Mononuclear cell (primary cell): Measurements from ENCODE around the gene MACO1. TPM values are rescaled to one million over a fixed set of nuclear protein-coding genes. Genes with fewer than 3 reads are reported as not detected.
"Not testable (repeated sequence)": the region's sequence is repeated elsewhere in the genome, so short reads cannot be mapped to it uniquely, and the experiment has no call there.

Experiments used
- H3K27me3 ChIP-seq: 2 replicates; pipeline ENCODE4 v1.6.0; 2011; ENCODE audit warnings: low read length, control low read depth; ENCODE audit not compliant: insufficient read depth
- H3K4me1 ChIP-seq: 2 replicates; pipeline ENCODE4 v1.5.1; 2011; ENCODE audit warnings: mild to moderate bottlenecking, low read length, control low read depth; ENCODE audit not compliant: insufficient read depth
- H3K4me3 ChIP-seq: 2 replicates; pipeline ENCODE4 v1.5.1; 2011; ENCODE audit warnings: mild to moderate bottlenecking, low read length, moderate library complexity
- H3K9me3 ChIP-seq: 2 replicates; pipeline ENCODE4 v1.5.1; 2011; ENCODE audit warnings: low read depth, mild to moderate bottlenecking, control low read depth, low read length
- total RNA-seq: library from RNA; depleted of rRNA; stranded (reverse); fragments of >200 nt; gene quantifications from one replicate; pipeline ENCODE4 v1.2.3, GENCODE V29; 2012

MACO1 gene
- total RNA-seq, 1 donor: 23.6 TPM

- Histone ChIP-seq H3K9me3 (no peaks in the 10 kb centered on the region), H3K4me1 (peaks cover 38% of the 10 kb centered on the region), H3K27me3 (no peaks in the 10 kb centered on the region), H3K4me3 (no peak overlapping the region)
Measured at GRCh38 chr1:25435397-25436108, 4.9 kb downstream of the MACO1 start.

DNA sequence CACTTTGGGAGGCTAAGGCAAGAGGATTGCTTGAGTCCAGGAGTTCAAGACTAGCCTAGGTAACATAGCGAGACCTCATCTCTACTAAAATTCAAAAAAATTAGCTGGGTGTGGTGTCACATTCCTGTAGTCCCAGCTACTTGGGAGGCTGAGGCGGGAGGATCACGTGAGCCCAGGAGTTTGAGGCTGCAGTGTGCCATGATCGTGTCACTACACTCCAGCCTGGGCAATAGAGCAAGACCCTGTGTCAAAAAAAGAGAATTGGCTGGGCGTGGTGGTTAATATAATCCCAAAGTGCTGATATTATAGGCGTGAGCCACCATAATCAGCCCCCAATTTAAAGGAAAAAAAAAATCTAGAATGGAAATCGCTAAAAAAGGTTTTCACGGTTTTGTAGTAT is 7.0 kb downstream of the MACO1 start:
- Histone ChIP-seq H3K4me1 (peaks cover 26% of the 10 kb centered on the region), H3K4me3 (no peak overlapping the region), H3K27me3 (no peaks in the 10 kb centered on the region), H3K9me3 (no peaks in the 10 kb centered on the region)

DNA sequence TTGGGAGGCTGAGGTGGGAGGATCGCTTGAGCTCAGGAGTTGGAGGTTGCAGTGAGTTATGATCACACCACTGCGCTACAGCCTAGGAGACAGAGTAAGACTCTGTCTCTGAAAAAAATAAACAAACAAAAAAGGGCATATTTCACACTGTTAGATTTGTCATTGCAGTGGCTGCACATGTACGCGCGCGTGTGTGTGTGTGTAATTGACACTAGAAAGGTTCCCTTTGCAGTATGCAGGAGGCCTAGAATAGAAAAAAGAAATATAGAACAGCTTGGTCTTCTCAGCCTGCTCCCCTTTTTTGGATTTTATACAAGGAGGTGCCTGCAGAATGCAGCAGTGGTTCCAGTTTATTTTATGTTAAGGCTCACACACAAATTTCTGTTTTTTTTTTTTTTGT is 8.6 kb downstream of the MACO1 start:
- Histone ChIP-seq H3K4me1 (peaks cover 20% of the 10 kb centered on the region), H3K9me3 (no peaks in the 10 kb centered on the region)

GRCh38 chr1:25442178-25442577 is 11.5 kb downstream of the MACO1 start:
- H3K4me3 ChIP-seq: no peak overlapping the region
- no peaks in the 10 kb centered on the region for H3K9me3 ChIP-seq
- H3K27me3 ChIP-seq: no peaks in the 10 kb centered on the region
- H3K4me1 ChIP-seq: no peaks in the 10 kb centered on the region

More for the DNA sequence above, 8.6 kb downstream of the MACO1 start:
- no peaks in the 10 kb centered on the region for H3K27me3 ChIP-seq
- H3K4me3 ChIP-seq: no peak overlapping the region

GRCh38 chr1:25443030-25443699 is 12.5 kb downstream of the MACO1 start:
- Histone ChIP-seq H3K9me3 (no peaks in the 10 kb centered on the region), H3K4me1 (no peaks in the 10 kb centered on the region), H3K27me3 (no peaks in the 10 kb centered on the region), H3K4me3 (no peak overlapping the region)

- H3K4me3 ChIP-seq, H3K27me3 ChIP-seq, H3K4me1 ChIP-seq, H3K9me3 ChIP-seq: not testable (repeated sequence)
Measured at GRCh38 chr1:25444604-25445003, 13.9 kb downstream of the MACO1 start.

- Histone ChIP-seq H3K9me3 (no peaks in the 10 kb centered on the region), H3K27me3 (no peaks in the 10 kb centered on the region), H3K4me1 (no peaks in the 10 kb centered on the region)
Measured at GRCh38 chr1:25445993-25446538, 15.4 kb downstream of the MACO1 start.

DNA sequence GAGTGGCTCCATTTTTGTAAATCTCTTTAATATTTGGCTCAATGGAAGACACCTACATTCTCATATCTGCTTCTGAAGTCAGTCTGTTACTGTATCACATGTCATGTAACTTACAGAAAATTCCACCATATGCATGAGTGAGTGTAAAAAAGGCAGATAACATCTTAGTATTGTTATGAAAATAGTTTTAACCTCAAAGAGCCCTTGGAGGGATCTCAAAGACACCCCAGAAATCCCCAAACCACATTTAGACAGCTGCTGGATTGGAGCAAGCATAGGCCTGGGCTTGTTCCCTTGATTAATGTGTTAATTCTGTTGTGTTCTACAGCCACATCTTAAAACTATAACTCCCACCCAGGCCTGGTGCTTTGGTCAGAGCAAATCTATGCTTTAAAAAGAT is 16.9 kb downstream of the MACO1 start:
- Histone ChIP-seq H3K27me3 (no peaks in the 10 kb centered on the region), H3K9me3 (no peaks in the 10 kb centered on the region), H3K4me1 (no peaks in the 10 kb centered on the region)

More at GRCh38 chr1:25445993-25446538, 15.4 kb downstream of the MACO1 start:
- H3K4me3 ChIP-seq: no peak overlapping the region

GRCh38 chr1:25450891-25451290 is 20.2 kb downstream of the MACO1 start:
- Histone ChIP-seq H3K4me3 (no peak overlapping the region), H3K27me3 (no peaks in the 10 kb centered on the region), H3K9me3 (no peaks in the 10 kb centered on the region)

More for the DNA sequence above, 16.9 kb downstream of the MACO1 start:
- no peak overlapping the region for H3K4me3 ChIP-seq

GRCh38 chr1:25451908-25452307 is 21.2 kb downstream of the MACO1 start:
- H3K9me3 ChIP-seq: no peaks in the 10 kb centered on the region
- H3K27me3 ChIP-seq: no peaks in the 10 kb centered on the region
- no peak overlapping the region for H3K4me3 ChIP-seq
- H3K4me1 ChIP-seq: peaks cover 11% of the 10 kb centered on the region

More at GRCh38 chr1:25450891-25451290, 20.2 kb downstream of the MACO1 start:
- peaks cover 1% of the 10 kb centered on the region for H3K4me1 ChIP-seq

DNA sequence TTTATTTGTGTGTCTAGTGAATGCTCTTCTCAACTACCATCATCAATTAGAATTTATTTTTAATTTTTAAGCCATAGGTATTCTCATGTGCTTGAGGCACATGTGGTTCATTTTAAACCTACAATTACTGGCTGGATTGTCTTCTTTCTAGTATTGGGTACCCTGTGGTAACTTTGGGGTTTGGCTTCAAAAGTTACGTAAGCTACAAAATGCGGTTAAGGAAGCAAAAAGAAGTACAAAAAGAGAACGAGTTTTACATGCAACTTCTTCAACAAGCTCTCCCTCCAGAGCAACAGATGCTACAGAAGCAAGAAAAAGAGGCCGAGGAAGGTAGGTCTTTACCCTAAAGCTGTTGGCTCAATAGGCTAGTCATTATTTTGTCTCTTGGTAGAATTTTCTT is 25.8 kb downstream of the MACO1 start:
- Histone ChIP-seq H3K9me3 (no peaks in the 10 kb centered on the region), H3K27me3 (no peaks in the 10 kb centered on the region), H3K4me1 (peaks cover 24% of the 10 kb centered on the region), H3K4me3 (no peak overlapping the region)

DNA sequence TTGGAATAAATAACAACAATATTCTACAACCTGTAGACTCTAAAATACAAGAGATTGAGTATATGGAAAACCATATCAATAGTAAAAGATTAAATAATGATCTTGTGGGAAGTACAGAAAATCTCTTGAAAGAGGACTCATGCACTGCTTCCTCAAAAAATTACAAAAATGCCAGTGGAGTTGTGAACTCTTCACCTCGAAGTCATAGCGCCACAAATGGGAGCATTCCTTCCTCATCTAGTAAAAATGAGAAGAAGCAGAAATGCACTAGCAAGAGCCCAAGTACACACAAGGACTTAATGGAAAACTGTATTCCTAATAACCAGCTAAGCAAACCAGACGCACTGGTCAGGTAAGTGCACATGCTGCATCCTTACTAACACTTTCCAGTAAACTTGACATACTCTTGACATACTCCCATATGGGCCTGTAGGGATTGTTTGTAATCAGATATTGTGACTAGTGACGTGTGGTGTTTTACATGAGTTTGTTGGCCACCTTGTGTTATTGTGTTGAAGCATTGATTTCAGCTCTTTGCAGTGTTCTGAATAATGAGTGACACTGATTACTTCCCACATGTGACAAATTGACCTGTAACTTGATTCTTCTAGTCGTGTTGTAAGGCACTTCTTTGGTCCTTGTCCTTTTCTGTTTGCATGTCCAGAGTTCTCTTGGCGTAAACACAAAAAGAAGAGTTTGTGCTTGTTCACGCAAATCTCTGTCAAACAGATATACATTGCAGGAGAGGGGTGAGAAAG is 28.0 kb downstream of the MACO1 start:
- no peaks in the 10 kb centered on the region for H3K27me3 ChIP-seq
- H3K4me3 ChIP-seq: no peak overlapping the region
- no peaks in the 10 kb centered on the region for H3K9me3 ChIP-seq
- H3K4me1 ChIP-seq: peaks cover 24% of the 10 kb centered on the region

DNA sequence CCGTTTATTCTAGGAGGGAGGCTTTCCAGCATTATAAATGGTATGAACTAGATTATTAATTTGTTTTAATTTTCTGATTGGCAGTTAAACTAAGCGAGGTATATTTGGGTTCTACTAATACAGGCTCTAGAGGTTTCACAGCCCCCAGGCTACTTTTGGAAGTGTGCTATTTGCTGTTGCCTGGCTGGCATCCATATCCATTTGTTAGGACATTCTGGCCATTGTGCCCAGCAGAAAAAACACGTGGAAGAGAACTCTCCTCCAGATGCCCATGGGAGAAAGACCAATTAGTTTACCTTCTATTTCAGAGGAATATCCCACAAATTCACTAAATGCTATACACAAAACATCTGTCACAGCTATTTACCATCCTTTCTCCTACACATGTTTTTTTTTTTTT is 29.3 kb downstream of the MACO1 start:
- Histone ChIP-seq H3K9me3 (no peaks in the 10 kb centered on the region), H3K4me3 (no peak overlapping the region), H3K27me3 (no peaks in the 10 kb centered on the region), H3K4me1 (peaks cover 24% of the 10 kb centered on the region)

- not testable (repeated sequence) for H3K9me3 ChIP-seq, H3K4me3 ChIP-seq, H3K27me3 ChIP-seq
- H3K4me1 ChIP-seq: peaks cover 23% of the 10 kb centered on the region
Measured at GRCh38 chr1:25460816-25461215, 30.1 kb downstream of the MACO1 start.

DNA sequence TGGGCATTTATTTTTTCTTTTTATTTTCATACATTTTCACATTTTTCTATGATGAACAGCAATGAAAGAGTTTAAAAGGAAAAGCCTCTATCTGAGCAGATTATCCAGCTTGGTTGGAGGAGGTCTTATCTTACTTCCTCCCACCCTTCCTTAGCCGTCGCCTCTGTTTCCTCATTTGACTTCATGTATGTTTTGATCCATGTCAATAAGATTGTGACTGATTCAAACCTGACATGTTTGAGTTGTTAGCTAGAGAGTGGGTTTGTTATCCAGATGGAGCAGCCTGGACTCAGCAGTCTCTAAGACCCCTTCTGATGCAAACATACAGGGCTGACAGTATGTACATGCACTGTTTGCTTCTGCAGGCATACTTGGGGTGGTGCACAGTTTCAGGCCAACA is 31.2 kb downstream of the MACO1 start:
- no peaks in the 10 kb centered on the region for H3K27me3 ChIP-seq
- no peak overlapping the region for H3K4me3 ChIP-seq
- no peaks in the 10 kb centered on the region for H3K9me3 ChIP-seq
- H3K4me1 ChIP-seq: peaks cover 14% of the 10 kb centered on the region
